ENCODE data around the gene SP140L. TPM values are rescaled to one million over a fixed set of nuclear protein-coding genes. Genes with fewer than 3 reads are reported as not detected.

The SP140L gene
- total and polyA plus RNA-seq, 10 of the 15 experiments (the other 5 are each of a cell fraction or from before 2014, with no cell fraction given) = 4.7 to 28.6 (median 15.0) TPM

GRCh38 chr2:230360028-230360427, 33.0 kb downstream of the SP140L start:
- POLR2A ChIA-PET = interaction anchor here (1.3 kb wide), 1 partner anchor 30 kb away, joined by 3 read pairs; no protein-coding TSS in a partner anchor
- WGBS (ENCODE audit: insufficient coverage, insufficient replicate concordance, low lambda C conversion rate, missing lambda C conversion rate) = 80% methylated on average over 1 of the region's 1 CpG
- TF ChIP-seq RUNX3 (IDR thresholded peaks at IDR 0.05; ENCODE audit: low read length) = no peak
- no peak for TF ChIP-seq MYB (IDR thresholded peaks at IDR 0.05; ENCODE audit: borderline replicate concordance, low read depth, low read length)
- no peak for TF ChIP-seq IRF4 (IDR thresholded peaks at IDR 0.05; ENCODE audit: low read depth, low read length)
- TF ChIP-seq IRF5 (IDR thresholded peaks at IDR 0.05; ENCODE audit: borderline replicate concordance) = no peak
- no peak for TF ChIP-seq E2F4 (IDR thresholded peaks at IDR 0.05; ENCODE audit: low read depth, low read length)
- no peak for TF ChIP-seq RFX5 (IDR thresholded peaks at IDR 0.05; ENCODE audit: low read depth, low read length)
- no peak for TF ChIP-seq ZNF622 (IDR thresholded peaks at IDR 0.05)
- no peak for TF ChIP-seq IKZF2 (IDR thresholded peaks at IDR 0.05)
- no peak for TF ChIP-seq SPI1 (IDR thresholded peaks at IDR 0.05; ENCODE audit: borderline replicate concordance, insufficient read depth, low read depth, low read length)
- no peak for TF ChIP-seq SIN3A (IDR thresholded peaks at IDR 0.05; ENCODE audit: low read depth, low read length)
- no peak for TF ChIP-seq SMC3 (IDR thresholded peaks at IDR 0.05; ENCODE audit: borderline replicate concordance, low read length)
- TF ChIP-seq SREBF2 (IDR thresholded peaks at IDR 0.05; ENCODE audit: low read length) = no peak
- Histone ChIP-seq H3K27ac (ENCODE audit: control insufficient read depth, insufficient read depth) (no peak overlapping the region), H3K36me3 (ENCODE audit: control insufficient read depth in 2 of 2, insufficient read depth in 2 of 2, low read length in 1 of 2) (peaks cover 5 to 6% of the 10 kb centered on the region in 2 experiments), H2AFZ (ENCODE audit: control insufficient read depth, low read depth, low read length) (no peak overlapping the region), H3K27me3 (replicated peaks in 1 of 2; ENCODE audit: control insufficient read depth in 2 of 2, insufficient read depth in 2 of 2, low read length in 1 of 2) (no peaks in the 10 kb centered on the region), H4K20me1 (ENCODE audit: control insufficient read depth, insufficient read depth) (no peaks in the 10 kb centered on the region), H3K9me3 (replicated peaks; ENCODE audit: control insufficient read depth, insufficient read depth, low read length) (no peaks in the 10 kb centered on the region), H3K79me2 (ENCODE audit: control insufficient read depth, insufficient read depth, low read length) (no peaks in the 10 kb centered on the region), H3K4me1 (ENCODE audit: control insufficient read depth, insufficient read depth, low read length) (peaks cover 4% of the 10 kb centered on the region; the same call in 1 of the 2 replicates), H3K4me2 (ENCODE audit: control insufficient read depth, insufficient read depth) (no peak overlapping the region), H3K9ac (ENCODE audit: control insufficient read depth, insufficient read depth, low read length) (no peak overlapping the region), H3K4me3 (no peak overlapping the region)
- no peak for ATAC-seq
- intact Hi-C loops (cut with micrococcal nuclease; ENCODE audit: unreplicated experiment) = no loop called here
- no peak for FAIRE-seq
- RAD21 ChIA-PET (ENCODE audit: unreplicated experiment) = no interaction called here
- SMC1A ChIA-PET (ENCODE audit: uncharacterized antibody, unreplicated experiment) = interaction anchor here (1.4 kb wide), 1 partner anchor 11 kb away, joined by 4 read pairs; no protein-coding TSS in a partner anchor
- CTCF ChIA-PET = no interaction called here
- DNase-seq (ENCODE audit: low read depth, low spot score) = no peak
- in situ Hi-C loops (cut with MboI) = no loop called here
- no TSS peak for BruUV-seq (replicated peaks)

All from GM12878 (cell line).